Activated naive CD4-positive, alpha-beta T cell treated with anti-CD3 and anti-CD28 coated beads, Interleukin-2, amount 50 U/mL, for 24 hours (primary cell): ENCODE results near the gene EFHD2.
A peak's percentile ranks its signal among the peaks of the same experiment; 100 is the strongest.
"Not testable (repeated sequence)": the region's sequence is repeated elsewhere in the genome, so short reads cannot be mapped to it uniquely, and the experiment has no call there.

ENCODE experiments used
- H3K27ac Mint-ChIP-seq: one replicate; pipeline ENCODE4 v1.8.0; 2021; ENCODE audit warnings: mild to moderate bottlenecking, mixed read lengths
- H3K27me3 Mint-ChIP-seq: one replicate; pipeline ENCODE4 v1.8.0; 2021; ENCODE audit warnings: mixed read lengths
- H3K36me3 Mint-ChIP-seq: one replicate; pipeline ENCODE4 v1.8.0; 2021; ENCODE audit warnings: mixed read lengths
- H3K4me1 Mint-ChIP-seq: one replicate; pipeline ENCODE4 v1.8.0; 2021; ENCODE audit warnings: mixed read lengths
- H3K4me3 Mint-ChIP-seq: one replicate; pipeline ENCODE4 v1.8.0; 2021; ENCODE audit warnings: mild to moderate bottlenecking, mixed read lengths
- H3K9me3 Mint-ChIP-seq: one replicate; pipeline ENCODE4 v1.8.0; 2021; ENCODE audit warnings: mixed read lengths

EFHD2 gene

GRCh38 chr1:15460708-15461095 lies 51.0 kb downstream of the EFHD2 start:
- H3K4me1 Mint-ChIP-seq = no peaks in the 10 kb centered on the region
- no peaks in the 10 kb centered on the region for H3K27me3 Mint-ChIP-seq
- H3K9me3 Mint-ChIP-seq = no peaks in the 10 kb centered on the region
- no peaks in the 10 kb centered on the region for H3K36me3 Mint-ChIP-seq
- no peak overlapping the region for H3K4me3 Mint-ChIP-seq
- H3K27ac Mint-ChIP-seq = no peak overlapping the region

GRCh38 chr1:15463064-15463800 lies 53.5 kb downstream of the EFHD2 start:
- H3K36me3 Mint-ChIP-seq, H3K27ac Mint-ChIP-seq, H3K4me1 Mint-ChIP-seq, H3K9me3 Mint-ChIP-seq, H3K4me3 Mint-ChIP-seq, H3K27me3 Mint-ChIP-seq: not testable (repeated sequence)

DNA sequence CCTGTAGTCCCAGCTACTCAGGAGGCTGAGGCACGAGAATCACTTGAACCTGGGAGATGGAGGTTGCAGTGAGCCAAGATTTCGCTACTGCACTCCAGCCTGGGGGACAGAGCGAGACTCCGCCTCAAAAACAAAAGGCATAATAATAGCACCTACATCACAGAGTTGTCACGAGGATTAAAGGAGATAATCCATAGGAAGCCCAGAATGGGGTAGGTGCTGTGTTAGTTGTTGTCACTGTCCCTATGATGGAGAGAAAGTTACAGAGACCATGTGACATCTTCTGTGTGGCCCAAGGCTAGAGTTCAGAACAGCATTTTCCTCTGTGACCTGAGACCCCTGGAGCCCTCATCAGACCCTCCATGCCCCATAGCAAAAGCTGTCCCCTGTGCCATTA lies 54.2 kb downstream of the EFHD2 start:
- H3K27me3 Mint-ChIP-seq, H3K4me3 Mint-ChIP-seq, H3K27ac Mint-ChIP-seq, H3K4me1 Mint-ChIP-seq, H3K36me3 Mint-ChIP-seq, H3K9me3 Mint-ChIP-seq: not testable (repeated sequence)

DNA sequence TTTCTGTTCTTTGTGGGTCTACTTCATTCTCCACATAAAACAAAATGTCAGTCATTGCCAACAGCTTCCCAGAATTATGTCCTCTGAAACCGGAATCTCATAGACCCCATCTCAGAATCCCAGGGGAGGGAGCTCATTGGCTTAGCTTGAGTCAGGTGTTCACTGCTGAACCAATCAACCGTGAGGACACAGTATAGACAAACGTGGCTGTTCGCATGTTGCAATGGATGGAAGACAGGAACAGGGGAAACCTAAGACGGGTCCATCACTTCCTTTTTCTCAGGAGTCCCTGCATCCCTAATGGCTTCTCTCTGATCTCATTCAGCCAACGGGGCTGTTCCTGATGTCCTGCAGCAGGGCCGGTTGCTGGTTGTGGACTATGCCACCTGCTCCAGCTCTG lies 56.0 kb downstream of the EFHD2 start:
- Mint-ChIP-seq H3K36me3 (no peaks in the 10 kb centered on the region), H3K9me3 (no peaks in the 10 kb centered on the region), H3K27ac (no peak overlapping the region), H3K4me3 (no peak overlapping the region), H3K4me1 (no peaks in the 10 kb centered on the region), H3K27me3 (no peaks in the 10 kb centered on the region)

GRCh38 chr1:15466955-15467625 lies 57.4 kb downstream of the EFHD2 start:
- not testable (repeated sequence) for H3K4me3 Mint-ChIP-seq, H3K4me1 Mint-ChIP-seq, H3K36me3 Mint-ChIP-seq, H3K9me3 Mint-ChIP-seq, H3K27me3 Mint-ChIP-seq
- peak overlapping the region; percentile 3 for H3K27ac Mint-ChIP-seq

DNA sequence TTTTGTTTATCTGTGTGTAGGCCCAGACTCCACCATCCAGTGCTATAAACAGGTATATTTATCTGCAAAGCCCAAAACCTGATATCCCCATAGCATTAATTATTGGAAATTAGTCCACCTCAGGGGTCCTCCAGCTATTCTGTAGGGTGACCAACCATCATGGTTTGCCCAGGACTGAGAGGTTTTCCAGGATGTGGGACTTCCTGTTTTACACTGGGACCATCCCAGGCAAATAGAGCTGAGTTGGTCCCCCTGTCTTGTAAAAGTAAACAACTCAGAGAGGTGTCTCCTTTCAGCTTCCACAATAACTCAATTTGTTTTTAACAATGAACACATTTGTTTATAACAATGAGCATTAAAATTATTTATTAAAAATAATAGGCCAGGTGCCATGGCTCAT lies 58.5 kb downstream of the EFHD2 start:
- H3K27ac Mint-ChIP-seq = no peak overlapping the region

DNA sequence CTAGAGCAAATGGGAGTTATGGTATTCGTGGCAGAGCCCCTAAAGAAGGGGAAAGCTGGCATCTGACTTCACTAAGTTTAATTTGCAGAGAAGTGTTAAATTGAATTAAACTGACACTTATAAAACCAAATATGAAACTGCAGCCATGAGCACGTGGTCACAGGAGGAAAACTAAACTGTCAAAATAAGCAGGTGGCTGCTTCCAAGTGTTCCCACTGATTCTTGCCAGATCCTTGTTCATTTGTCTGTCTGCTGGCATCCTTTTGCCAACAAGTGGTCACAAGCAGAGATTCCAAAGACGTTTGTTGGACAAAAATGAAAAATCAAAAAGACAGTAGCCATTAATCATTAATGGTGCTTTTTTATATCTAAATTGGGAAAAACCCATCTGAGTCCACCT lies 59.7 kb downstream of the EFHD2 start:
- Mint-ChIP-seq H3K9me3 (no peaks in the 10 kb centered on the region), H3K27me3 (no peaks in the 10 kb centered on the region), H3K36me3 (no peaks in the 10 kb centered on the region), H3K4me1 (no peaks in the 10 kb centered on the region), H3K27ac (no peak overlapping the region), H3K4me3 (no peak overlapping the region)

More for the DNA sequence above, 58.5 kb downstream of the EFHD2 start:
- H3K27me3 Mint-ChIP-seq = no peaks in the 10 kb centered on the region
- H3K36me3 Mint-ChIP-seq = no peaks in the 10 kb centered on the region
- H3K4me3 Mint-ChIP-seq = no peak overlapping the region
- no peaks in the 10 kb centered on the region for H3K4me1 Mint-ChIP-seq
- H3K9me3 Mint-ChIP-seq = no peaks in the 10 kb centered on the region

DNA sequence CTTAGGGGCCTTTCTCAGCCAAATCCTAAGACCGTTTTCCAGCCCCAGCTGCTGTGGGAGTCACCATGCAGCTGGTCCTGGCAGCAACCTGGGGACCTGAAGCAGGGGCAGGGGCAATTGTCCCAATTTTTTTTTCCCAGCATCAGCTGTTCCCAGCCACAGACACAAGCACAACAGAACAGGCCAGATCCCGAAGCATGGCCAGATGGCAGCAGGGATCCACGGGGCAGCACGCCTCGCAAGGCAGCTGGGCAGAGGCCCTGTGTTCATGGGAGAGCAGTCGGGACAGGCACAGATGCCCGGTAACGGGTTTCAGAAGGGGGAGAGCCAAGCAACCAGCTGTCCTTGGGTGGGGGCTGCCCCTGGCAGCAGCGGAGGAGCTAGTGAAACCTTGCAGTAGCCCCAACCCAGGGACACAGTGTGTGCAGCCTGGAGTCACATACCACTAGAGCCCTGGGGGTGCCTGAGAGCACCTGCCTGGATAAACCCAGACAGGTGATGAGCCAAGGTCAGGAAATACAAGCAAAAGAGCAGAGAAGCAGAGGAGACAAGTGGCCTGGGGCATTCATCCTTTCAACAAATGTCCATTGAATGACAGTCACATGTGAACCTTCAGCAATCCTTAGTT lies 60.2 kb downstream of the EFHD2 start:
- not testable (repeated sequence) for H3K9me3 Mint-ChIP-seq, H3K27me3 Mint-ChIP-seq, H3K4me3 Mint-ChIP-seq, H3K27ac Mint-ChIP-seq, H3K4me1 Mint-ChIP-seq, H3K36me3 Mint-ChIP-seq

GRCh38 chr1:15471067-15471466 lies 61.4 kb downstream of the EFHD2 start:
- not testable (repeated sequence) for H3K4me1 Mint-ChIP-seq, H3K27me3 Mint-ChIP-seq, H3K4me3 Mint-ChIP-seq, H3K36me3 Mint-ChIP-seq, H3K9me3 Mint-ChIP-seq, H3K27ac Mint-ChIP-seq

DNA sequence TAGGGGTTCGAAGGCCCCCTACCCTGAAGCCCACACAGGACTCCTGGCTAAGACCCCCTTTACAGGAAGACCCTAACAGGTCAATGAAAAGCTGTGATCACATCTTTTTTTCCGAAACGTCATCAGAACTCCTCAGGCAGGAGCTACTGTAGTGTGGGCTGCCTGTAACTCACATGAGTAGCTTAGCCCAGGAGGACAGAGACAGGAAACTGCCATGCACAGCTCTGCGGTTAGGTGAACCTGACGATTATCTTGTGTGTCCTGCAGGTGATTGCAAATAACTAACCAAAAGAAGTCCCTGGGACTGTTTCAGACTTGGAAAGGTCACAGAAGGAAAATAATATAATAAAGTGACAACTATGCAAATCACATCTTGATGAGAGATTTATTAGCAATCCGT lies 62.0 kb downstream of the EFHD2 start:
- H3K36me3 Mint-ChIP-seq, H3K4me3 Mint-ChIP-seq, H3K9me3 Mint-ChIP-seq, H3K27me3 Mint-ChIP-seq, H3K27ac Mint-ChIP-seq, H3K4me1 Mint-ChIP-seq: not testable (repeated sequence)

- Mint-ChIP-seq H3K4me1 (no peaks in the 10 kb centered on the region), H3K27me3 (no peaks in the 10 kb centered on the region), H3K9me3 (no peaks in the 10 kb centered on the region), H3K36me3 (no peaks in the 10 kb centered on the region), H3K27ac (no peak overlapping the region), H3K4me3 (no peak overlapping the region)
Observed at GRCh38 chr1:15472587-15472986, 62.9 kb downstream of the EFHD2 start.

DNA sequence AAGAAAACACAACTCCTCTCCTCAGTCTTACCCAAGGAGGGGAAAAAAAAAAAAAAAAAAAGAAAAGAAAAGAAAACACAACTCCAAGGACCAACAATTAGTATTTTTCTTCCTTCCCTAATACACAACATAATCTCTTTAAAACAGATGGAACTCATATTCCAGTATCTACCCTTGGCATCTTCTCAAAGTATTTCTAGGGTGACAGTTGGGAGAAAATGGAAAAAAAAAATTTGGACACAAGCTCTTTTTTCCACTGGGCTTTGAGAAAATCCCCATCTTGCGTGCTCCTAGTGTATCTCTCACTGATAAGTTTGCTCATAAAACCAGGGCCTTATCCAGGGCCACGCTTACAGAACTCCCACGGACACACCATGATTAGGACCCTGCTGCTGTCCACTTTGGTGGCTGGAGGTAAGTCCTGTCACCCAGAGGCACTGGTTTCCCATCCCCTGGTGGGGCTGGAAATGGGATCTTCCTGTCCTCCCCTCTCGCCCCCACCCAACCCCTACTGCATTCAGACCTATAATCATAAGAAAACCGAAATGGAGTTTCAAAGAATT lies 66.1 kb downstream of the EFHD2 start, which contains the start of gene CELA2B:
CELA2B (plus strand) TSS at position 353 of the 563 bp plus-strand sequence; CDS start at position 375, 22 bp downstream.
- Mint-ChIP-seq H3K27me3 (no peaks in the 10 kb centered on the region), H3K27ac (no peak within 1 kb of the TSS), H3K9me3 (no peaks in the 10 kb centered on the region), H3K4me1 (no peaks in the 10 kb centered on the region), H3K4me3 (no peak within 1 kb of the TSS), H3K36me3 (no peaks in the 10 kb centered on the region)

- H3K27me3 Mint-ChIP-seq = no peaks in the 10 kb centered on the region
- H3K4me3 Mint-ChIP-seq = no peak overlapping the region
- no peak overlapping the region for H3K27ac Mint-ChIP-seq
- H3K36me3 Mint-ChIP-seq = no peaks in the 10 kb centered on the region
- H3K9me3 Mint-ChIP-seq = no peaks in the 10 kb centered on the region
- H3K4me1 Mint-ChIP-seq = no peaks in the 10 kb centered on the region
Observed at GRCh38 chr1:15476927-15477326, 67.2 kb downstream of the EFHD2 start.

DNA sequence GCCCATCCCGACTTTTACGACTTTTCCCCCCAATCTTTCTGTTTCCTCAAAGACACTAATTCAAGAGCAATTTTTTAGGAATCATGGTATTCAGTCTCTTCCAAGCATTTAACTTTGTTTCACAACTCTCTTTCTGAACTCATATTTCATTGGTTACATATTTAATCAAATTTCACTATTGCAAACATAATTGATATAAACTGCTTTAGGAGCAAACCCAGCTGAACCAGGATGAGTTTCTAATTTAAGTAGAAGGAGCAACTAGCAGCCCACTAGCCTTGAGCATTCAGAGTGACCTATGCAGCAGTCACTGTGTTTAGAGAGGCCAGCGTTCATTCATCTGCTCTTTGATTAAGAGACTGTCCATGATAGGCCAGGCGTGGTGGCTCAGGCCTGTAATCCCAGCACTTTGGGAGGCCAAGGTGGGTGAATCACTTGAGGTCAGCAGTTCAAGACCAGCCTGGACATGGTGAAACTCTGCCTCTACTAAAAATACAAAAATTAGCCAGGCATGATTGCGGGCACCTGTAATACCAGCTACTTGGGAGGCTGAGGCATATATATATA lies 68.0 kb downstream of the EFHD2 start:
- Mint-ChIP-seq H3K27ac (no peak overlapping the region), H3K9me3 (no peaks in the 10 kb centered on the region), H3K27me3 (no peaks in the 10 kb centered on the region), H3K4me1 (no peaks in the 10 kb centered on the region), H3K36me3 (no peaks in the 10 kb centered on the region), H3K4me3 (no peak overlapping the region)
